ENCODE data around the gene CCDC183. TPM values are rescaled to one million over a fixed set of nuclear protein-coding genes. Genes with fewer than 3 reads are reported as not detected.
"Not testable (repeated sequence)": the region's sequence is repeated elsewhere in the genome, so short reads cannot be mapped to it uniquely, and the experiment has no call there.

Gene CCDC183
- total and polyA plus RNA-seq, 3 donors from 2014 or later: 37.8 to 59.8 (median 41.1) TPM

DNA sequence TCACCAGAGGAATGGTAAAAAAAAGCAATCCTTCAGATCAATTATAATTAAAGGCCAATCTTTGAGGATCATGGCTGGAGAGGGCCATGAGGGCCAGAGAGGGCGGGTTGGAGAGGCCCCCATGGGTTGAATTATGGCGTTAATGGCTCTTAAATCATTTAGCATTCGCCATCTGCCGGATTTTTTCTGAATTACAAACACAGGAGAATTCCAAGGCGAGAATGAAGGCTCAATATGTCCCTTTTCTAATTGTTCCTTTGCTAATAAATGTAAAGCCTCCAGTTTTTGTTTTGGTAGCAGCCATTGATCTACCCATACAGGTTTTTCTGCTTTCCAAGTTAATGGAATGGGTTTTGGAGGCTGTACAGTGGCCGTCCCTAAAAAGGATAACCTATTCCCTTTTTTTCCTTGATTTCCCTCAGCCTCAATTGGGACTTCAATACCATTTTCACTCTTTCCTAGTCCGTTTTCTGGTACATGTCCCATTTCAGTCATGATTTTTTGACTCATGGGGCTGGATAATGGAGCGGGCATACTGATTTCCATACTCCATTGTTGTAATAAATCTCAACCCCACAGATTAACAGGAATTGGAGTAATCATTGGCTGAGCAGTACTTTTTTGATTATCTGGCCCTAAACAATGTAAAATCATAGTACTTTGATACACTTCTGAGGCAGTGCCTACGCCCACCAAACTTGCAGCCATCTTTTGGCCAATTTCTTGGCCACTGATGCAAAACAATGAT is 11.7 kb upstream of the CCDC183 start:
- no peak for TF ChIP-seq POLR2A (IDR thresholded peaks at IDR 0.05)
- TF ChIP-seq, protein P1, sequence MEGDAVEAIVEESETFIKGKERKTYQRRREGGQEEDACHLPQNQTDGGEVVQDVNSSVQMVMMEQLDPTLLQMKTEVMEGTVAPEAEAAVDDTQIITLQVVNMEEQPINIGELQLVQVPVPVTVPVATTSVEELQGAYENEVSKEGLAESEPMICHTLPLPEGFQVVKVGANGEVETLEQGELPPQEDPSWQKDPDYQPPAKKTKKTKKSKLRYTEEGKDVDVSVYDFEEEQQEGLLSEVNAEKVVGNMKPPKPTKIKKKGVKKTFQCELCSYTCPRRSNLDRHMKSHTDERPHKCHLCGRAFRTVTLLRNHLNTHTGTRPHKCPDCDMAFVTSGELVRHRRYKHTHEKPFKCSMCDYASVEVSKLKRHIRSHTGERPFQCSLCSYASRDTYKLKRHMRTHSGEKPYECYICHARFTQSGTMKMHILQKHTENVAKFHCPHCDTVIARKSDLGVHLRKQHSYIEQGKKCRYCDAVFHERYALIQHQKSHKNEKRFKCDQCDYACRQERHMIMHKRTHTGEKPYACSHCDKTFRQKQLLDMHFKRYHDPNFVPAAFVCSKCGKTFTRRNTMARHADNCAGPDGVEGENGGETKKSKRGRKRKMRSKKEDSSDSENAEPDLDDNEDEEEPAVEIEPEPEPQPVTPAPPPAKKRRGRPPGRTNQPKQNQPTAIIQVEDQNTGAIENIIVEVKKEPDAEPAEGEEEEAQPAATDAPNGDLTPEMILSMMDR (IDR thresholded peaks at IDR 0.05): peak; percentile 45 to 63 (median 54)
- no peak overlapping the region for H3K27ac ChIP-seq
- no peak for DNase-seq
- intact Hi-C loops (cut with DNase I; ENCODE audit: low total_unique reads): no loop called here
- H3K27me3 ChIP-seq: no peaks in the 10 kb centered on the region
- H3K4me1 ChIP-seq: peaks cover 26% of the 10 kb centered on the region
- 47 to 67% methylated on average over 9 of the region's 9 CpGs for WGBS, 2 donors
- H3K4me3 ChIP-seq: no peak overlapping the region
- H3K36me3 ChIP-seq (ENCODE audit: low read depth, missing control alignments): no peaks in the 10 kb centered on the region
- H3K9me3 ChIP-seq: no peaks in the 10 kb centered on the region

DNA sequence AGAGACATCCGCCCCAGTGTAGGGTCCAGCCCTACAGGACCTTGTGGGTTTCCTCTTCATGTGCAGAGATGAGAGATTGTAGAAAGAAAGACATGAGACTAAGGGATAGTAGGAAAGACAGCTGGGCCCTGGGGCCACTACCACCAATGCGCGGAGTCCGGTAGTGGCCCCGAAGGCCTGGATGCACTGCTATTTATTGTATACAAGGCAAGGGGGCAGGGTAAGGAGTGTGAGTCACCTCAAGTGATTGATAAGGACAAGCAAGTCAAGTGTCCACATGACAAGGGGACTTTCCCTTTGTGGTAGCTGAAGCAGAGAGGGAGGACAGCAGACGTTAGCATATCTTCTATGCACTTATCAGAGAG is 11.2 kb upstream of the CCDC183 start:
- H3K4me3 ChIP-seq: no peak overlapping the region
- WGBS, 2 donors: 88 to 90% methylated on average over 6 of the region's 6 CpGs
- no peak overlapping the region for H3K27ac ChIP-seq

DNA sequence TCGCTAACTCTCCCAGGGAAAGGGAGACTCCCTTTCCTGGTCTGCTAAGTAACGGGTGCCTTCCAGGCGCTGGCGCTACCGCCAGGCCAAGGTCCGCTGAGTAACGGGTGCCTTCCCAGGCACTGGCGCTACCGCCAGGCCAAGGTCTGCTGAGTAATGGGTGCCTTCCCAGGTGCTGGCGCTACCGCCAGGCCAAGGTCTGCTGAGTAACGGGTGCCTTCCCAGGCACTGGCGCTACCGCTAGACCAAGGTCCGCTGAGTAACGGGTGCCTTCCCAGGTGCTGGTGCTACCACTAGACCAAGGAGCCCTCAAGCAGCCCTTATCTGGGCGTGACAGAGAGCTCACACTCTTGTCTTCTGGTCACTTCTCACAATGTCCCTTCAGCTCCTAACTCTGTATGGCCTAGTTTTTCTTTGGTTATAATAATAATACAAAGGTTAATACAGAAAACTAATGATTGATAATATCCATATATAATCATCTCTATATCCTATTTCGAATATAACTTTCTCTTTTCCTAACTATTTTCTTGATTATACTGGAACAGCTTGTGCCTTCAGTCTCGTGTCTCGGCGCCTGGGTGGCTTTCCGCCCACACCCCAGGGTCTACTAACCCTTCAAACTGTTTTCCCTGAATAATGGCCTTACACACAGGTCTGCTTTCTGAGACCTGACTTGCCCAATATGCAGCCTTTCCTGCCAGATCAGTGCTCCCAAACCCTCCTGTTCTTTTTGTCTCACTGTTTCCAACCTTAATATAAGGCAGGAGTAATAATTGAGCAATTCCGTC is 10.4 kb upstream of the CCDC183 start:
- intact Hi-C loops (cut with DNase I; ENCODE audit: low total_unique reads): loop anchor here (5.0 kb wide), 1 partner anchor 242 kb away; the partner anchor contains the start of gene ABCA2
- H3K36me3 ChIP-seq (ENCODE audit: low read depth, missing control alignments); DNase-seq; H3K9me3 ChIP-seq; H3K27me3 ChIP-seq; H3K4me3 ChIP-seq; H3K27ac ChIP-seq: not testable (repeated sequence)
- H3K4me1 ChIP-seq: peaks cover 38% of the 10 kb centered on the region
- 80 to 83% methylated on average over 22 to 23 of the region's 23 CpGs for WGBS, 2 donors

More for the DNA sequence above, 11.2 kb upstream of the CCDC183 start:
- Histone ChIP-seq H3K36me3 (ENCODE audit: low read depth, missing control alignments) (no peaks in the 10 kb centered on the region), H3K9me3 (no peaks in the 10 kb centered on the region), H3K27me3 (no peaks in the 10 kb centered on the region), H3K4me1 (peaks cover 31% of the 10 kb centered on the region)
- no peak for DNase-seq
- intact Hi-C loops (cut with DNase I; ENCODE audit: low total_unique reads): loop anchor here (5.0 kb wide), 1 partner anchor 242 kb away; the partner anchor contains the start of gene ABCA2
- TF ChIP-seq POLR2A (IDR thresholded peaks at IDR 0.05): no peak
- TF ChIP-seq, protein P1 (IDR thresholded peaks at IDR 0.05): no peak

DNA sequence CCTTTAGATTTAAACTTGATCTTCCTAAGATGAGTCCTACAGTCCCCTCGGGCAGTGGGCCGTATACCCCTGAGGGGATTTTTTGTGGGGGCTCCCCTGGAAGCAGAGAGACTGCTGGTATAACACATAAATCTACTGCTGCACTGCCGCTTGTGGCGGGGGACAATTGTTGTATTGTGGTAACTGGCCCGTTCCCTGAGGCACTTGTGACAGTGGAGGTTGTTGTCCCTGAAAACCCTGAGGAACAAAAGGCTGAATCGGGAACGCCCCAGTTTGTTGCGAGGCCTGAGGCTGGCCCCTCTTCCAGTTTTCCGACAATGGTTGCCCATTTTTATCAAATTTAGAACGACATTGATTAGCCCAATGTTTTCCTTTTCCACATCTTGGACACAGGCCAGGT is 9.7 kb upstream of the CCDC183 start:
- H3K27ac ChIP-seq: no peak overlapping the region
- H3K27me3 ChIP-seq: no peaks in the 10 kb centered on the region
- intact Hi-C loops (cut with DNase I; ENCODE audit: low total_unique reads): loop anchor here (5.0 kb wide), 1 partner anchor 241 kb away; the partner anchor contains the start of gene ABCA2
- H3K9me3 ChIP-seq: no peaks in the 10 kb centered on the region
- DNase-seq: no peak
- TF ChIP-seq, protein P1 (IDR thresholded peaks at IDR 0.05): no peak
- TF ChIP-seq POLR2A (IDR thresholded peaks at IDR 0.05): no peak
- no peak overlapping the region for H3K4me3 ChIP-seq
- peaks cover 38% of the 10 kb centered on the region for H3K4me1 ChIP-seq
- WGBS, 2 donors: 71 to 77% methylated on average over 10 of the region's 10 CpGs
- no peaks in the 10 kb centered on the region for H3K36me3 ChIP-seq (ENCODE audit: low read depth, missing control alignments)

DNA sequence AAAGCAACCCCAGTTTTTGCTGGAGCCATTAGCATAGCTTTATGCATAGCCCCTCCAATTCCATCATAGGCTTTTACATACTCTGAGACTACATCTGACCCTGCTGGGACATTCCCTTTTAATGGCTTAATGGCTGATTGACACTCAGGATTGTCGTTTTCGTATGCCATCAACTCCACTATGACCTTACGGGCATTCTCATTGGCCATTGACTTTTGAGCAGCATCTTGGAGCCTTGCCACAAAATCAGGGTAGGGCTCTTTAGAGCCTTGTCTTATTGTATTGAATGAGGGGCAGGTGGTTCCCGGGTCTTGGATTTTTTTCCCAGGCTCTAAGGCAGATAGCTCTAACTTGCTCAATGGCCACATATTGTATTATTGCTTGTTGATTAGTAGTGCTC is 9.2 kb upstream of the CCDC183 start:
- not testable (repeated sequence) for H3K9me3 ChIP-seq; H3K27ac ChIP-seq; H3K4me3 ChIP-seq; H3K27me3 ChIP-seq; H3K36me3 ChIP-seq (ENCODE audit: low read depth, missing control alignments); DNase-seq
- 54 to 63% methylated on average over 4 of the region's 4 CpGs for WGBS, 2 donors
- peaks cover 41% of the 10 kb centered on the region for H3K4me1 ChIP-seq
- intact Hi-C loops (cut with DNase I; ENCODE audit: low total_unique reads): loop anchor here (5.0 kb wide), 1 partner anchor 240 kb away; the partner anchor contains the start of gene ABCA2
